ENCODE measurements around the gene RUBCN. TPM values are rescaled to one million over a fixed set of nuclear protein-coding genes. Genes with fewer than 3 reads are reported as not detected.

Gene RUBCN
- total RNA-seq, 1 experiment from 2014 or later = 42.9 TPM

Other genes starting within 250 kb of the RUBCN start
- gene BDH1, start 180.9 kb downstream of the RUBCN start, total RNA-seq (2014; rRNA removed; shearing (Covaris generic)) = 24.1 and 29.6 TPM in 2 replicates
- gene FYTTD1, start 13.0 kb upstream of the RUBCN start, total RNA-seq (2014; rRNA removed; shearing (Covaris generic)) = 95.5 and 127 TPM in 2 replicates
- gene LRCH3, start 54.4 kb upstream of the RUBCN start, total RNA-seq (2014; rRNA removed; shearing (Covaris generic)) = 48.6 and 63.4 TPM in 2 replicates
- 1,111 and 1,615 TPM in 2 replicates for gene RPL35A, start 213.3 kb upstream of the RUBCN start, total RNA-seq (2014; rRNA removed; shearing (Covaris generic))
- gene LMLN, start 223.3 kb upstream of the RUBCN start, total RNA-seq (2014; rRNA removed; shearing (Covaris generic)) = 2.7 and 3.3 TPM in 2 replicates

Measured in HT1080 (cell line).